GM19455 (cell line): Measurements from ENCODE around the gene GPBAR1.
"Not testable (repeated sequence)": the region's sequence is repeated elsewhere in the genome, so short reads cannot be mapped to it uniquely, and the experiment has no call there.

Source experiments
- ATAC-seq: cut with Tn5 transposase; IDR thresholded peaks from one replicate; pipeline ENCODE4 v1.9.1; 2021; ENCODE audit not compliant: unreplicated experiment

Gene GPBAR1

DNA sequence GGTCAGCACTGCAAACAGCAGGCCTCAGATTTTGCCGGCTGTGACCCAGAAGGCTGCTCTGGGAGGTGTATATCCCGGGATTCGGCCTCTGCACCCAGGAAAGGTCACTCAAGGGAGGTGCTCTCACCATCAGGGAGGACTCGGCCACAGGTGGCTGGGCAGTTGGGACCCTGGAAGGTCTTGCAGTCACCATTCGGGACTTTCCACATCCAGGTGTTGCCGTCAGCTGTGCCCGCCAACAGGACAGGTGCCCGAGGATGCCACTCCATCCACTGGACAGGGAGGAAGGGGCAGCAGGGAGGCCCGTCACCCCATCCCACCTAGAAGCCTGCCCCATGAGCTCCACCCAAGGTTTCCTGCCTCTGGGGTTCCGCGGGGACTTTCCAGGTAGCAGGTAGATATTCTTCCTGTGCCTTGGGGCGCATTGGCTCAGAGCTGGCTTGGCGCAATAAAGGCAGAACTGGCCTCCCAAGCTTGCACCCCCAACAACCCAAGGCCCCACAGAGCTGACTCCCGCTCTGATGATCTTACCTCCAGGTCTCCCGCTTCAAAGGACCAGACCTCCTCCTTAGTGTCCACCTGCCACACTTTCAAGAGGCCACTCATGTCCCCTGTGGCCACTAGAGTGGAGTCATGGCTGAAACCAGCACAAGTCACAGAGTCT is 5.6 kb downstream of the GPBAR1 start:
- no peak for ATAC-seq

DNA sequence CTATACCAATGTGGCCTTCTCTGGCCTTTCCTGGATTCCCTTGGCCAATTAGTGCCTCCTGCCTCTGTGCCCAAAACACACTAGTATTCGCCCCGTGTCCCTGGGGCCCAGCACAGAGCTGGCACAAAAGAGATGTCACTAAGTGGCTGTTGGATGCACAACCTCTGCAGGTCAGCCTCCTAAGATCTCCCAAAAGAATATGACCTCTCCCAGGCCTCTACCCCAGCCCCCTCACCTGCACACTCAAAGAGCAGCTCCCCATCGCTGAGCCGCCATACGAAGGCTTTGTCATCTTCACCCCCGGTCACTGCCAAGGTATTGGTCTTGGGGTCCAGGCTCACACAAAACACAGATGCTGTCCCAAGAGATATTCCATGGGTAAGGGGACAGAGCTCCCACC is 6.4 kb downstream of the GPBAR1 start:
- no peak for ATAC-seq

DNA sequence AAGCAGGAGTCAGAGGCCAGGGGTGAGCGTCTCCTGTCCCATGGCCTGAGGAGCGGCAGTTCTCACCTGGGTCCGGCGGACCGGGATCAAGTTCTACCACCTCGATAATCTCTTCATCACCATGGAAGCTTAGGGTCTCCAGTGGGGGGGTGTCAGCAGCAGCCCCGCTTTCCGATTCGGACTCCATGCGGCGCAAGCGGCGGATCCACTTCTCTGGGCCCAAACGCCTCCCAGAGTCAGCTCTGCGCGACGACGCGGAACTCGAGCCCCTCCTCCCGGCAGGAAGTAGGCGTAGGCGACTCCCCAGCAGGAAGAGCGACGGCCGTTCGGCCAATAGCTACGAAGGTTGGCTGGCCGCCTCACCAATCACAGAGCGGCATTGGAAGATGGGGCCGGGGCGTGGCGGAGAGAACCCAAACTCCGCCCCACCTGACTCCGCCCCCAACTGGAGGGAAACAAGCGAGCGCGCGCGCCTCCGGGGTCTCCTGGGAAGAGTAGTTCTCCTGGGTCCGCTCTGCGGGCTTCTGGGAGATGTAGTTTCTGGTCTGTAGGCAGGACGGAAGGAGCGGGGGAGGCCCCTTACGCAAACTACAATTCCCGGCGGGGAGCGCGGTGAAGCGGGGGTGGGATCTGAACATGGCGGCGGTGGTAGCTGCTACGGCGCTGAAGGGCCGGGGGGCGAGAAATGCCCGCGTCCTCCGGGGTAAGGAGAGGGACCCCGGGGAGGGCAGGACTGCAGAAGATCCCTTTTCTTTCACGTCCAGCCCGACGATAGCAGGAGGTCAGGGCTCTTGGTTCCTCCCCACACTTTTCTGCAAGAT is 9.3 kb downstream of the GPBAR1 start, which contains the start of the genes AAMP and PNKD:
Gene AAMP, minus strand, starts transcription at position 238 of the 821 bp plus-strand sequence. Its CDS starts 51 bp downstream, at position 187.
Gene PNKD, plus strand, starts transcription at position 620 of the 821 bp plus-strand sequence. Its CDS starts 17 bp downstream, at position 637.
- ATAC-seq: peak; percentile 92

DNA sequence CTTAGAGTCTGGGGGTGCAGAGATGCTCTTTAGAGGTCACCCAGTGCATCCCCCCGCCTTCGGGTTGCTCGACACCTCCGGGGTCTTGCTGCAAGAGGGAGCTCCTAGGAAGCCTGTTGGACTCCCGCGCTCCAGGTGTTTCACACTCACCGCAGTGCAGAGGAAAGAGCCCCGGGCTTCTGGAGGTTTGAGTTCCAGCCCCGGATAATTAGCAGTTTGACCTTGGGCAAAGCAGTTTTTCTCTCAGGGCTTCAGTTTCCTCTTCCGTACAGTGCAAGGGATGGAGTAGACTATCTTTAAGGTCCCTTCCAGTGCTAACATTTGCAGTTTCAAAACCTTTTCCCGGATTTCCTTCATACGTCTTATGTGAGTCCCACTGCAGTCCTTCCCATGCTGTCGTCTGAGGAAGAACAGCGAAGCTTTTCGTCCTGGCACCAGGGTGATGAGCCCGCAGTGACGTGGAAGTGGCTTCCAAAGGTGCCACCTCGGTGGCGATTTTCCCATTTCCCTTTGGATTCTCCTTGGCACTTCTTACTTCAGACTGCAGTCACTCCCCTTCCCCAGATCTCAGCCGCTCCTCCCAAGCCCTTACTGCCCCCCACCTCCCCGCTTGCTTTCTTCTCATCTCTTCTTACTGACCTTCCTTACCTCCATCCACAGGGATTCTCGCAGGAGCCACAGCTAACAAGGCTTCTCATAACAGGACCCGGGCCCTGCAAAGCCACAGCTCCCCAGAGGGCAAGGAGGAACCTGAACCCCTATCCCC is 10.1 kb downstream of the GPBAR1 start:
- ATAC-seq: no peak

DNA sequence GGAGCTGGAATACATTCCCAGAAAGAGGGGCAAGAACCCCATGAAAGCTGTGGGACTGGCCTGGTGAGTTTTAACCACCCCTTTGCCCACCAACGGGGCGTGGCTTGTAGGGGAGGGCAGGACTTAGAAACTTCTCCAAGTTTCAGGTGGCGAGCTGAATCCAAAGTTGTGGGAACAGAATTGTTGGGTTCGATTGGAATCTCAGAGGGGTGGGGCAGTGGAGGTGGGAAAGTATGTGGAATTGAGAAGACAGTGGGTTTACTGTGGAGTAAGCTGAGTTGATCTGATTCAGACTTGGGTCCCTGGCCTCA is 10.6 kb downstream of the GPBAR1 start:
- ATAC-seq: no peak

DNA sequence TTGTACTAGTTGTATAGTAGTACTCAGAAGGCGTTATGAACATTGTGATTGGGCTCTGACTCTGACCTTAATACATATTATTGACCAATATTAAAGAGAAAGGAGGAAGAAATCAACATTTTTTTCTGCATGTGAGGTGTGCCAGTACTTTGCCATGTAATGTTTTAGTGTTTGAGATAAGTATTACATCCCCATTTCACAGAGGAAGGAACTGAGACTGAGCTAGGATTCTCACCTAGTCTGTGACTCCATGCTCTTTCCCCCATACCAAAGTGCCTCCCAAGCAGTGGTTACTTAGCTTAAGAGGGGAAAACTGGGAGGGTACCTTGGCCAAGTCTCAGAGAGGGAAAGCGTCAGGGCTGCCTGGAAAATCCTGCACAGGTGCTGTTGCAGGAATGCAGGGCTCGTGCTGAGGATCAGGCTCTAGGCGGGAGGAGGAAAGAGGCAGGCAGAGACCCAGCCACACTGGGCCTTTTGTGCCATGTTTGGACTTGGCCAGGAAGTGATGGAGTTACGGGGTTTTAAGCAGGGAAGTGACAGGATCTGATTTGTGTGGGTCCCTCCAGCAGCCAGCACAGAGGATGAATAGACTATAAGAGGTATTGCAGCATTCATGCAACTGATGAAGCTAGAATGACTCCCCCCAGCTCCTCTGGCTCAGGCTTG is 11.2 kb downstream of the GPBAR1 start:
- no peak for ATAC-seq

DNA sequence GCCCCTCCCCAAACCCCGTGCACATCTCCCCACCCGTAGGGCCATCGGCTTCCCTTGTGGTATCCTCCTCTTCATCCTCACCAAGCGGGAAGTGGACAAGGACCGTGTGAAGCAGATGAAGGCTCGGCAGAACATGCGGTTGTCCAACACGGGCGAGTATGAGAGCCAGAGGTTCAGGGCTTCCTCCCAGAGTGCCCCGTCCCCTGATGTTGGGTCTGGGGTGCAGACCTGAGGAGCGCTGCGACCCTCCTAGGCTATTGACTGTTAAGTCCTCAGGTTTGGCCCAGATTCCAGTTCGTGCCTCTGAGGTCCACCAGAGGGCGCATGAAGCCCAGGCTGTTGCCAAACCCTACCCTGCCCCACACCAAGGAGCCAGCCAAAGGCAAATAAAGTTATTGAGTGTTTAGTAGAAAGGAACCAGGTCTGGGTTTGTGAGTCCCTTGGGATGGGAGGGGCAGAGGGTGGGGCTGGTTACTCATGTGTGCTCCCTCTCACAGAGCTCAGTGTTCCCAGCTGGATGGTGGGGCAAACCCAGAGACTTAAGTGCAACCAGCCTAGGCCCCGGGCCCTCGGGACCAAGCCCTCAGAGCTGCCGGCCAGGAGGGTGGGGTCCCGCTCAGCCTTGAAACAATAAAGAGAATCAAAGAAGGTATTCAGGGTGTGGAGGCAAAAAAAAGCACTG is 11.9 kb downstream of the GPBAR1 start:
- no peak for ATAC-seq

DNA sequence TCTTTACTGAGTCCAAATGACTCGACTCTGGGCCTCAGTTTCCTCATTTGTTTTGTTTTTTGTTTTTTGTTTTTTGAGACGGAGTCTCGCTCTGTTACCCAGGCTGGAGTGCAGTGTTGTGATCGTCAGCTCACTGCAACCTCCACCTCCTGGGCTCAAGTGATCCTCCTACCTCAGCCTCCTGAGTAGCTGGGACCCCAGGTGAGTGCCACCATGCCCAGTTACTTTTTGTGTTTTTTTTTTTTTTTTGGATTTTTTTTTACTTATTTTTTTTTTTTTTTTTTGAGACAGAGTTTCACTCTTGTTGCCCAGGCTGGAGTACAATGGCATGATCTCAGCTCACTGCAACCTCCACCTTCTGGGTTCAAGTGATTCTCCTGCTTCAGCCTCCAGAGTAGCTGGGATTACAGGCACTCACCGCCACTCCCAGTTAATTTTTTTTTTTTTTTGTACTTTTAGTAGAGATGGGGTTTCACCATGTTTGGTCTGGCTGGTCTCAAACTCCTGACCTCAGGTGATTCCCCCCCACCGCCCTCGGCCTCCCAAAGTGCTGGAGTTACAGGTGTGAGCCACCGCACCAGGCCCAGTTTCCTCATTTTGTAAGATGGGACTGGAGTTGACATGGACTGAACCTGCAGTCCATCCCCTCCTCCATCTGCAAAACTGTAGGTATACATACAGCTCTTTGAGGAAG is 12.5 kb downstream of the GPBAR1 start:
- not testable (repeated sequence) for ATAC-seq

DNA sequence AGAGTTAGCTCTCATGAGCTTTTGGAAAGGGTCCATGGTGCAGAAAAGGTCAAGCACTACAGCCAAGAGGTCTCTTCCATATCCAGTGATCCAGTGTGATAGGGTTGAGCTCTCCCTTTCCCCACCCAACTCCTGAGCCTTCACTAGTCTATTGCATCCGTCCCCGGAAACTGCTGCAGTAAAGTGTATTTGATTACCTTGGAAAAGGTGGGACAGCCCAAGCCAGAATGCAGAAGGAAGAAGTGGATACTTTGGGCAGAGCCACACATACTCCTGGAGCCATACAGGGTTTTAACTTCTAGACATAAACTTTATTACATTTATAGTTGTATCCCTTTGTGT is 13.1 kb downstream of the GPBAR1 start:
- ATAC-seq: no peak

DNA sequence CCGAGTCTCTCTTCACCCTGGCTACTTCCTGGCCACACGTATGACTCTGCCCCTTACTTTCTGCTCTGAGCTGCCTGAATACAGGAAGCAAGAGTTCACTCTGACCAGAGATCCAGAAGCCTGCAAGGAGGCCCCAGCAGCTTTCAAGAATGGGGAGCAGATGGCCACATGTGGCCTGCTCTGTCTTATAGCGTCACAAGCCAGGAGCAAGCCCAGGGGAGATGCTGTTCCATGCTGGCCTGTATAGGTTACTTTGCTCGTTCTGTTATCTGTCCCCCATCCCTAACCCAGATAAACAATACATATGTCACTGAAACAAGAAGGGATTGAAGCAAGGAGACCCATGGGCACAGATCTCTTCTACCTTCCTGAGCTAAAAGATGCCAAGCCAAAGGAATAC is 13.8 kb downstream of the GPBAR1 start:
- ATAC-seq: no peak

DNA sequence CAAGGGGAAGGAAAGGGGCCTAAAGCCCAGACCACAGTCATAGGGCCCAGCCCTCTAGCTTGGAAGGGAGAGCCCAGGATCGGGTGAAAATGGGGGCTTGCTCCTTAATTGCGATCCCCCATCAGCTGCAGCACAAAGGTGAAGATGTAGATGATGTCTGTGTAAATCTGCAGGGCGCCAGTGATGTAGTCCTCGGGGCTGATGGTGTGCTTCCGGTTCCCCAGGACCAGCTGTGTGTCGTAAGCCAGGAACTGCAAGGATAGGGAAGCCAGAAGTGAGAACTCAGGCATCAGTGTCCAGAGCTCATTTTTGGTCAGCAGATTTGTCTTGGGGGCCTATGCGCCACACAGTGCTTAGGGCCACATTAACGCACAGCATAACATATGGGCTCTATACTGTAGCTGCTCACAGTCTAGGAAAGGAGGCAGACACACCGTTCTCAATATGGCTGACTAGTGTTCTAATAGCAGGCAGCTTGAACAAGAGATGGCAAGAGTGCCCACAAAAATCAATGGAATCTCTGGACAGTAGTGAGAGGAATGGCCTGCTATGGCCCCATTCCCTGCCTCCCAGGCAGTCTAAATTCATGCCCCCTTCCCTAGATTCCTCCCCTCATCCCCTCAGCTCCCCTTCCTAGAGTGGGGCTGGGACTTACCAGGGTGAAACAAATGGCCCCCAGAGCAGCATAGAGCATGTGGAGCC is 14.7 kb downstream of the GPBAR1 start:
- no peak for ATAC-seq

DNA sequence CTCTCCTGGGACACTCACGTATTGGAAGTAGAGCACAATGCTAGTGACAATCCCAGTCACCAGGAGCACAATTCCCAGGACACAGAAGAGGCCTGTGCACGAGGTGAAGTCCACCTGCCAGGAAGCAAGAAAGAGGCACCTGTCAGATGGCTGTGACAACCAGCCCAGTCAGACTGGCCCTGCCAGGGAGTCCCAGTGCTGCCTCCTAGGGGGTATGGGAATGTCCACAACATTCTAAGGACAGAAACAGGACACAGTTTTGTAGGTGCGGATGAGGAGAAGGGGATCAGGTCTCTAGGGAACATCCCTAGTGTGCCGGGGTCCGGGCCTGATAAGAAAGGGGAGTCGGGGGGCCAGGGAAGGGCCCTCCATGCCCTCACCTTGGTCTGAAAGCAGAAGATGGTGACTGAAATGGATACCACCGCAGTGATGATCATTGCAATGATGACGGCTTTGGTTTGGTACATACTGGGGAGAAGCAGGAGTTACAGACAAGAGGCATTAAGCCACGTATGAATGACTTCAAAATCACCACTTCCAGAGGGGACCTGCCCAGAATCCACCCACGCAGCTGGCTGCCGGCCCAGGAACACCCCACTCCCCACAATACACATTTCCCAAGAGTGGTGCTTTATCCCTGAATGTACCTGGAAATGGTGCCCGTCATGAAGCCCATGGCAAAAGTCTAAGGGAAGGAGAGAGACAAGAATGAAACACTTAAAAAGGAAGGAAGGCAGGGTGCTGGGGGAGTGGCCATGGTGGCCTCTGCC is 16.4 kb downstream of the GPBAR1 start:
- ATAC-seq: no peak

DNA sequence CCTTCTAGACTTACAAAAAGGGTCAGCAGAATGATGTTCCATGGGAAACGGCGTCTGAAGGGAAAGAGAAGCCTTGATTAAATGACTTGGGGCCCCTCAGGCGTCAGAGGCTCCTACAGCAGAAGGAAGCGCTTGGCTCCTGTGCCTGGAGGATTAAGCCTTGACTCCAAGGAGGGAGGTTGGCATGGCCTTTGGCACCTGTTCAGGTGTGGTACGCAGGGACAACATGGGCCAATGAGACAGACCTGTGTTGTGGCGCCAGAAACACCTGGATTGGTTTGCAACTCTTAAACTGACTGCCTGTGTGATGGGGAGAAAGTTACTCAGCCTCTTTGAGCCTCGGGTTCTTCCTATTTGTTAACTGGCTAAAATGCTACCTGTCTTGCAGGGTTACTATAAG is 17.1 kb downstream of the GPBAR1 start:
- no peak for ATAC-seq

DNA sequence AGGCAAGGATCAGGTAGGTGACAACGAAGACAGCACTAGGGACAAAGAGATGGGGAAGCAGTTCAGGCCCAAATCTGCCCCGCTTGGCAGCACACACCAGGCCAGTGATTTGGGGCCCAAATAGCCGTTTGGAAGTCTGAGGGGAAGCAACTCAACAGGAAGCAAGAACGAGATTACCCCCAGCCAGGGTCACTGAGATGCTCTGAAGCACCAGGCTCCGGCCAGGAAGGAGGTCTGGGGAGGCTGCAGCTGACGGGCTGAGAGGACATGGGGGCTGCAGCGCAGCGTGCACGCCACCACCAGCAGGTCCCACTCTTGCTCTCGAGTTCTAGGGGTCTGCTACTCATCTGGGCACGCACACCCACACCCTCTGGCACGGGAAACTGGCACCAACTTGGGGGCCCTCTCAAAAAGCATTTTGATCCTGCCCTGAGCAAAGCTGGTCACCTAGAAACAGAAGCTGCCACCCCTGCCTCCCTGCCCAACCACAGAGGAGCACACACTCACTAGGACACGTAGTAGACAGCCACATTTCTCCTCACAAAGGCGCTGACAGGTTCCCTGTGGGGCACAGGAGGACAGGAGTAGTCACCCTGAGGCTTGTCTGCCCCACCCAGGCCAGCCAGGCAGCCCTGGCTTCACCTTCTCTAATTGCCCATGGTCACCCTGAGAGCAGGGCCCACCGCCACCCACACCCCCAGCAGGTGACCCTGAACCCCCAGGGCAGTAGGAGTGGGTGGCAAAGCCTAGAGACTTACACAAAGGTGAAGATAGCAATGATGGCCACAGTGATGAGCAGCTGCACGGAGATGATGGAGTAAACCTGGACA is 17.9 kb downstream of the GPBAR1 start:
- ATAC-seq: no peak

DNA sequence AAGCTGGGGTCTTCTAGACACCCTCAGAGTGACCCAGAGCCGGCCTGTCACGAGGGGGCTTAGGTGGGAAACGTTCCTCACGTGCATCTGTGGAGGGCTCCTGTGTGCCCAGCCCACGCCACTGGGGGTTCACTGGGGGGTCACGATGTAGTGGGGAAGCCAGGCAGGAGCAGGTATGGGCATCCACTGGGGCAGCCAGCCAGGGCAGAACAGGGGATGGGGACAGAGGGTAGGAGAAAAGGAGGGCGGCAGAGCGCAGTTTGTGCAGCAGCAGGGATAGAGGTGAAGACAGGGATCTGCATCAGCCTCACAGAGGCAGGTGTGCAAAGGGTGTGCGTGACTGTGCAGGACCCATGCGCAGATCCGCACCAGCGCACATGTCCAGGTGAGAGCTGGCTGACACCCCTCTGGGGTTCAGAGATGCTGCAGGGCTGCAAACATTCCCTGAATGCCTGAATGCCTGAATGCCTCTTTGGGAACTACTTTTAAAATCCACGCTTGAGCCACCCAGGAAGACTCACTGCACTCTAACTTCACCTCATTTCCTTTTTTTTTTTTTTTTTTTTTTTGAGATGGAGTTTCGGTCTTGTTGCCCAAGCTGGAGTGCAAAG is 19.6 kb downstream of the GPBAR1 start:
- ATAC-seq: no peak

DNA sequence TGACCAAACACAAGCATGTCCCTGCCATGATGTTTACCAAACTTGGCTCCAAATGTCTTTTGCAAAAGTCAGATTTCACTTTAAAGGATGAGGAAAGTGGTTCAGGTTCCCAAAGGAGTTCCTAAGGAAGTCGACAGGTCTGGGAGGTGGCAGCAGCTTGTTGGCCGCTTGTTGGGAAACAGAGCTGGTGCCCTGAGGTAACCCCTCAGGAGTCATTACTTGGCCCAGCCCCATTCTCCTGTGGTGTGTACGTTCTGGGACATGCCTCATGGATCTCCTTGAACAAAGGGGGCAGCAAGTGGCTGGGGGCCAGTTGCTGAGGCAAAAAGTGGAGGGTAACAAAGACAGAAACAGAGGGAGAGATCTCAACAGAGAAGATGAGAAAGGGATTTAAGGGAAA is 20.6 kb downstream of the GPBAR1 start:
- ATAC-seq: no peak

DNA sequence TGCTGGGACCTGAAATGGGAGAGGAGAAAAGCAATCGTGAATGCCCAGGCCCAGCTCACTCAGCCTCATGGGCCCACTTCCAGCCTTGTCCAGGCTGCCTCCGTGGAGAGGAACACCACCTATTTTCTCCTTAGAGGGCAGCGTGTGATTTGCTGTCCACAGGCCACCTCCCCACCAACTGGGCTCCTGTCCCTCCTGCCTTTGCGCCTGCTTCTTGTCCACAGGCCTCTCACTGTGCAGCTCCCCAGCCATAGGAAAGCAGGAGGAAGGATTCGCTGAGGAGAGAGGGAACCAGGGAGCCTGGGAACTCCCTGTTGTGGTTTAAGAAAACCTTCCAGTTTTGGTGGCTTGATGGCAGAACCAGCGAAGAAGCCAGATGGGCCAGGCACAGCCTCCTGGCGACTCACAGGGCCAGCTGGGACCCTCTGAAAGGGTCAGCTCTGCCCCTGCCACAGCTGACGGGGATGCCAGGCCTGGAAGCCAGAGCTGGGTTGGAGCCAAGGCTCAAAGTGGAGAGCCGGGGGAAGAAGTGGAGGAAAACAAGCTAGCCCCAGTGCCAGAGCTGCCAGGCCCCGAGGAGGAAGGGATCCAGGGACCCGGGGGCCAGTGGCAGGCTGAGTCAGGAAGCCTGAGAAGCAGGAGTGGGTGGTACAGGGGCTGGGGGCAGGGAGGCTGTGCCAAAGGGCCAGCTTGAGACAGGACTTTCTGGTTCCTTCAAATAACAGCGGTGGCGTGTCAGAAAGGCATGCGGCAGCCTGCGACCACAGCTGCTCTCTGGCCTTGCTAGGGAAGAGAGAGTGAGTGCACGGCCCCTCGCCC is 21.6 kb downstream of the GPBAR1 start:
- no peak for ATAC-seq
